GM08714 (cell line): Measurements from ENCODE around the gene ODAPH.
"Not testable (repeated sequence)": the region's sequence is repeated elsewhere in the genome, so short reads cannot be mapped to it uniquely, and the experiment has no call there.

Experiments
- H3K4me3 ChIP-seq: fragments of 200-500 bp; sonication (Bioruptor generic); 2 replicates; pipeline ENCODE4 v1.5.1; 2014; ENCODE audit warnings: mild to moderate bottlenecking, low read length, inconsistent platforms
- ZNF274 ChIP-seq: IDR thresholded peaks from 2 replicates; pipeline ENCODE4 v1.6.1; 2012; ENCODE audit warnings: mild to moderate bottlenecking, low read depth, low read length

The ODAPH gene

DNA sequence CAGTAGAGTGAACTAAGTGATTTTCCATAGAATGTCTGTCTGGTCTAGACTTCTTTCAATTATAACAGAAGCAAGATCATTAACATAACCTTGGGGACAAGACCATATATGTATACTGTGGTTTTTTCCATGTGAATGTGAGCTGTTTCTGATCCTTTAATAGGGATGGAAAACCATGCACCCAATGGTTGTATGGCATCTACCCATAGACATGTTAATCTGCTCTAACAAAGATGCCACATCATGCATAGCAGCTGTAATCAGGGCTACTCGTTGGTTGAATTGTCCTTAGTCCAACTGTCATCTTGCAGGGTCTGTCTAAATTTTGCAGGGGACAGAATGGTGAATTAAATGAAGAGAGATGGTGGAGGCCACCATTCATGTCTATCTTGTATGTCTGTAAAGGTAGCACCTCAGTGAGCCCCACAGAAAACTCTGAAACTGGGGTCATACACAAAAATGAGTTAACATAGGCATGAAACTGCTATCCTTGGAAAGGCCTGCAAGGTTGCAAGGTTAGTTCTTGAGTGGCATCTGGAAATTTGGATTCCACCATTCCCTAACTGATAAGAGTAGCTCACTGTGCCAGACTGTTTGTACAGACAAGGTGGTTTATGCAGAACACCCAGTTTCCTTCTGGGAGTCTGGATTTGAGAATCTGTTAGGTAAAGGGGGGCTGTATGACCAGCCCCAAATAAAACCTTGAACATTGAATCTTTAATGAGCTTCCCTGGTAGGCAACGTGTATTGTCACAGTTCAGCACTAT, 25.1 kb upstream of the ODAPH start:
- no peak for TF ChIP-seq ZNF274
- no peak overlapping the region for H3K4me3 ChIP-seq

GRCh38 chr4:75531536-75532143, 24.2 kb upstream of the ODAPH start:
- H3K4me3 ChIP-seq = not testable (repeated sequence)

- not testable (repeated sequence) for H3K4me3 ChIP-seq
Measured at GRCh38 chr4:75533339-75533887, 22.5 kb upstream of the ODAPH start.

- not testable (repeated sequence) for H3K4me3 ChIP-seq
Measured at GRCh38 chr4:75533926-75534325, 21.9 kb upstream of the ODAPH start.

GRCh38 chr4:75537308-75537707, 18.6 kb upstream of the ODAPH start:
- not testable (repeated sequence) for H3K4me3 ChIP-seq

- H3K4me3 ChIP-seq = no peak overlapping the region
- TF ChIP-seq ZNF274 = no peak
Measured at GRCh38 chr4:75542824-75543223, 13.0 kb upstream of the ODAPH start.

- H3K4me3 ChIP-seq = not testable (repeated sequence)
Measured at GRCh38 chr4:75544220-75544619, 11.6 kb upstream of the ODAPH start.

DNA sequence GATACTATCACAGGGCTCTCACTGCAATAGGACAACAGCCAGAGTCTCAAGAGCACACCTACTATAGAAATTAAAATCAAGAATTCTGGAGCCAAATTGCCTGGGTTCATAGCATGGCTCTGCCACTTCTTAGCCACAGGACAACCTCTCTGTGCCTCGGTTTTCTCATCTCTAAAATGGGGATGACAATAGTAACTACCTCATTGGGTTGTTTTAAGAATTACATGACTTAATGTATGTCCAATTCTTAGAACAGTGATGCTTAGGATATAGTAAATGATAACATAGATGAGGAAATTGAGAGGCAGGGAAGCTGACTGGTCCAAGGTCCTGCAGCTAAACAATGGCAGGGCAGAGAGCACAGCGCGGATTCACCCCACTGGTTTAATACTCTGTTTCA, 11.0 kb upstream of the ODAPH start:
- no peak for TF ChIP-seq ZNF274
- no peak overlapping the region for H3K4me3 ChIP-seq

DNA sequence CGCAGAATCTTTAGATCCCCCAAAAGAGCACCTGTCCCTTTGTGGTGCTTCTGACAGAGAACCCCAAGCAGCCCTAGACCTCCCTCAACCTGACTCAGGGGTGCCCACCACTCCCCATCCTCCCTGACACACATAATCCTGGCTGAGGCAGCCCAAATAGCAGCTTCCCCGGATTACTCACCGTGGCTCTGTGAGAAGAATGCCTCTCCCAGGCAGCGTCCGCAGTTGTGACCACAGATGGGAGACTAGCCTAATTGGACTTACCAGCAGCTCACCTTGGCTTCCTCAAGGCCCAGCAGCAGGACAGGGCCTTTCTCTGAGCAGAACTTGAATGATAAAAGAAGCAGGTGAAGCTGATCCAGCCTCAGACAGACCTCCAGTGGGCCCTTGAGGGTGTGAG, 10.3 kb upstream of the ODAPH start:
- no peak overlapping the region for H3K4me3 ChIP-seq
- no peak for TF ChIP-seq ZNF274

GRCh38 chr4:75547647-75548387, 8.0 kb upstream of the ODAPH start:
- no peak overlapping the region for H3K4me3 ChIP-seq
- TF ChIP-seq ZNF274 = no peak

DNA sequence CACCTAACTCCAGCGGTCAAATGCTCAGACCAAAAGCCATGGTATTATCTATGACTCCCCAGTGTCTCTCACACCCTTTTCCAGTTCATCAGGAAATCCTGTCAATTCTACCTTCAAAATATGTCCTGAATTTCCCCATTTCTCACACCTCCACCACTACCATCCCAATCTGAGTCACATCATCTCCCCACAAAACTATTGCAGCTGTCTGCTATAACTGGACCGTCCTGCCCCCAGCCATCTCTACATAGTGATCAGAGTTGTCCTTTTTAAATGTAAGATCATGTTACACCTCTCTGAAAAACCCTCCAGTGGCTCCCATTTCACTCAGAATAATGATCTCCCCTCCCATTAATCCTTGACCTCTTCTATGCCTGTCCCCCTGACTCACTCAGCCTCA, 6.8 kb upstream of the ODAPH start:
- no peak overlapping the region for H3K4me3 ChIP-seq
- TF ChIP-seq ZNF274 = no peak

GRCh38 chr4:75552452-75552851, 3.4 kb upstream of the ODAPH start:
- no peak overlapping the region for H3K4me3 ChIP-seq
- TF ChIP-seq ZNF274 = no peak

- TF ChIP-seq ZNF274 = no peak
- no peak overlapping the region for H3K4me3 ChIP-seq
Measured at GRCh38 chr4:75557696-75558095, 1.8 kb downstream of the ODAPH start.

DNA sequence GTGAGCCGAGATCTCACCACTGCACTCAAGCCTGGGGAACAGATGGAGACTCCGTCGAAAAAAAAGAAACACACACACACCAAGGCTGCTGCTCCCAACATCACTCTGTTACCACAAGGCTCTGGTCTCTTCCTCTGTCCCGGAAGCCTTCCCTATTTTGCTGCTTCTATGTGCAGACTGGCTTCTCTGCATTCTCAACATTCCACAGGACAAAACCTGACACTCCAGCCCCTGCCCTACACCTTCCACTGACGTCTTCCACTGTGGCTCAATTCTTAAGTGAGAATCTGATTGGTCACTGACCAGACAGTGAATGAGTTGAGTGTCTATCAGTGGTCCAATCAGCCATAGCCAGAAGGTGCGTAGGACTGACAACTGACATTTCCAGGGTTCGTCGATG, 5.9 kb downstream of the ODAPH start:
- H3K4me3 ChIP-seq = no peak overlapping the region
- TF ChIP-seq ZNF274 = no peak

DNA sequence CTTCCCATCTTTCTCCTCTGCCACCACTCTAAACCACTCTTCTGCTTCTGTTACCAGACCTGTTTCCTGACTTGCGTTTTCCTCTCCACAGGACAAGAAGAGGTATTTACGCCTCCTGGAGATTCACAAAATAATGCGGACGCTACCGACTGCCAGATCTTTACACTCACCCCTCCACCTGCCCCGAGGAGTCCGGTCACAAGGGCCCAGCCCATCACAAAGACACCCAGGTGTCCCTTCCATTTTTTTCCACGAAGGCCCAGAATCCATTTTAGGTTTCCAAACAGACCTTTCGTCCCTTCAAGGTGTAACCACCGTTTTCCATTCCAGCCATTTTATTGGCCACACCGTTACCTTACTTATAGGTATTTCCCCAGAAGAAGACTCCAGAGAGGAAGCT, 8.2 kb downstream of the ODAPH start:
- no peak for TF ChIP-seq ZNF274
- H3K4me3 ChIP-seq = no peak overlapping the region

DNA sequence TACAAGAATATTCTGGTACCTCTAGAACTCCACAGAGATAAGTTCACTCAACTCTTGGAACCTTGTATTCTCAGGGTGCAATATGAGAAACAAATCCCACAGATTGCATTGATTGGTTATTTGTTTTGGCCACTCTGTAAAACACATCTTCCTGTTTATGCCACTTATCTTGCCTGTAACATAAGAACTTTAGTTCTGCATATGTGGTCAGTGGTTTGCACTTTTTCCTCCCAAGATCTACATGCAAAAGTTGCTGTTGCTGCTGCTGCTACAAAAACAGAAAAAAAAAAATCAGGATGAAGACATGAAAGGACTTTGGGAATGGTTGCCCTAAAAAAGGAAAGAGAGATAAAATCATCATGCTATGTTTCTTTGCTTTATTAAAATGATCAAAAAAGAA, 9.6 kb downstream of the ODAPH start:
- no peak for TF ChIP-seq ZNF274
- no peak overlapping the region for H3K4me3 ChIP-seq
